Subcutaneous adipose tissue (tissue), 4 donors: ENCODE results near the gene LGALS3. TPM values are rescaled to one million over a fixed set of nuclear protein-coding genes. Genes with fewer than 3 reads are reported as not detected.

Source experiments
- CTCF ChIP-seq: fragments of 450-650 bp; IDR thresholded peaks from one replicate; pipeline ENCODE4 v1.5.1; 2016; ENCODE audit warnings: low read depth, mild to moderate bottlenecking, control low read depth, antibody characterized with exemption, moderate library complexity
- total RNA-seq, 4 donors: library from RNA; depleted of rRNA; stranded (reverse); fragments of >200 nt; gene quantifications; one replicate each; pipeline ENCODE4 v1.1.0, GENCODE V29; 2016

The LGALS3 gene
- total RNA-seq, 4 donors from 2014 or later, result 340 to 844 (median 656) TPM

- no peak for TF ChIP-seq CTCF
These were observed 12.6 kb upstream of the LGALS3 start for GRCh38 chr14:55116246-55117030.

GRCh38 chr14:55117803-55118441, 11.1 kb upstream of the LGALS3 start:
- no peak for TF ChIP-seq CTCF

GRCh38 chr14:55118761-55119160, 10.3 kb upstream of the LGALS3 start:
- no peak for TF ChIP-seq CTCF

- no peak for TF ChIP-seq CTCF
These were observed 8.2 kb upstream of the LGALS3 start for GRCh38 chr14:55120571-55121495.

GRCh38 chr14:55121628-55122439, 7.2 kb upstream of the LGALS3 start:
- TF ChIP-seq CTCF, result no peak

GRCh38 chr14:55122440-55122986, 6.5 kb upstream of the LGALS3 start:
- no peak for TF ChIP-seq CTCF
